Stimulated activated CD4-positive, alpha-beta T cell treated with anti-CD3 and anti-CD28 coated beads, Interleukin-4, amount 100 ng/mL, for 1 hour (primary cell): Measurements from ENCODE around the gene ZNF598.

Experiments
- DNase-seq: peaks from one replicate; pipeline ENCODE4 v3.0.0-alpha.2; 2020

Gene ZNF598

DNA sequence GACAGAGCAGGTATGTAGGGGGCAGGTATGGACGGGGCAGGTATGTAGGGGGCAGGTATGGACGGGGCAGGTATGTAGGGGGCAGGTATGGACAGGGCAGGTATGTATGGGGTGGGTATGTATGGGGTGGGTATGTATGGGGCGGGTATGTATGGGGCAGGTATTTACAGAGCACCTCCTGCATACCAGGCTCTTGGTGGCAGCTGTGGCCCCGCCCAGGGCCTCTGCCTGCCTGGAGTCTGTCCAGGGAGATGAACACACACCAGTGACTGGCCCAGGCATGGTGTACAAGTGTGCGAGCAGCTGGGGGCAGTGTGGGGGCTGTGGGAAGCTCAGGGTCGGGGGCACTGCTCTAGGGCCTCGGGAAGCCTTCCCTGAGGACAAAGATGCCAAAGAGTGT is 59.6 kb downstream of the ZNF598 start:
- no peak for DNase-seq

DNA sequence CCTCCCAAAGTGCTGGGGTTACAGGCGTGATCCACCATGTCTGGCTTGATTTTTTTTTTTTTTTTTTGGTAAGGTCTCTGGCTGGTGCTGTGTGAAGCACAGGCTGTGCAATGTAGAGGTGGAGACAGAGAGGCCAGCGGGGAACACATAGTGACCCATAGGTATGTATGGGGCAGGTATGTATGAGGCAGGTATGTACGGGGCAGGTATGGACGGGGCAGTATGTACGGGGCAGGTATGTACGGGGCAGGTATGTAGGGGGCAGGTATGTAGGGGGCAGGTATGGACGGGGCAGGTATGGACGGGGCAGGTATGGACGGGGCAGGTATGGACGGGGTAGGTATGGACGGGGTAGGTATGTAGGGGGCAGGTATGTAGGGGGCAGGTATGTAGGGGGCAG is 60.1 kb downstream of the ZNF598 start:
- DNase-seq, result no peak
